HFF-Myc (cell line): Measurements from ENCODE around the gene TTC27.

Experiments
- DNase-seq: peaks from one replicate; pipeline ENCODE4 v3.0.0-alpha.2; 2011; ENCODE audit warnings: low read depth; ENCODE audit errors: extremely low read depth
- H3K4me3 ChIP-seq: replicated peaks from 2 replicates; pipeline ENCODE4 v1.5.1; 2011; ENCODE audit warnings: low read depth, mild to moderate bottlenecking, control low read depth, low read length
- CTCF ChIP-seq: IDR thresholded peaks from 2 replicates; pipeline ENCODE4 v1.5.1; 2012; ENCODE audit warnings: mild to moderate bottlenecking, low read depth, low read length, control low read depth; ENCODE audit errors: missing control alignments

TTC27 gene

DNA sequence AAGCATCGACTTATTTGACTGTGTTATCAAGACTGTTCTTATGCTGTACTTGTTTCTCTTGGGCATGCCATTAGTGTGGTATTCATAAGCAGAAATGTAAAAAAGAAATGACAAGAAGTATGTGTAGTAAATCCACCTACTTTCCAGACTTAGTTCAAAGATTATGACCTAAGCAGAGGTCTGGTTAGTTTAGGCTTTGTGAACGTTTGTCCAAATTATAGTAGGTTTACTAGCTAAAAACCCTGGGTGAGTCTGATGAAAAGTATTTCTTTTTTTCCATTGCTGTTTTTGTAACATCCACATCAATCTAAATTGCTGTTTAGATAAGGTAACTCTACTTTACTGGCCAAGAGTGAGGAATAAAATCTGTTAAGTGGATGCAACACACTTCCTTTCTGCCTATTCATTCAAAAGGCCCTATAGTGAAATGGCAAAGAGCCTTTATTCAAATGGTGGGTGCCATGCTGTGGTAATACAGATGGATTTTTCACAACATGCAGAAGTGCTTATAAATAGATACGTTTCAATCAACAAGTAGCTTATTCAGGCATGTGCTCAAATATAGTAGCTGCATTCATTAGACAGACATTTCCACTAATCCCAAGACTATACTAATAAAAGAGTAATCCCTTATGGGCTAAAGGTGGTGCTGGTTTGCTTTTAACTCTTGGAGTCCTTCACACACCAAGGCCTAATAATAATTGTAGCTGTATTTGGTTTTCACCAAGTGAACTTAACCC, 196.4 kb downstream of the TTC27 start:
- no peak for TF ChIP-seq CTCF
- no peak for DNase-seq

DNA sequence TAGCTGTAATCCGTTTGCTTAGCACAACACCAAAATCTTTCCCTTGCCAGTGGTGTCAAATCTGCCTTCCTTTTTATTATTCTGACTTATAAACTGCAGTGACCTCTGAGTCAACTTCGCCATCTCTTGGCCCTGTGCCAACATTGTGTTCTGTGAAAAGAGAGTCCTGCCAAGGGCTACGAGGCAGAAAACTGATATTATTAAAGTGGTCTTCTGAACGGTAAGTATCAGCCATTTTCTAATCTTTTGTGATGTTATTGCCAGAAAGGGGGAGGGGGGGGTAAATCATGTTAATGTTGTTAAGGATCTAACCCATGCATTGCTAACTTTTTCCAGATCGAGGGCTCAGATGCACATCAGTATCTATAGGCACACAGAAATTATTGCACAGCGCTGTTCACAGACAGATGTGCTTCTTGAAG, 197.5 kb downstream of the TTC27 start:
- H3K4me3 ChIP-seq: no peak overlapping the region
- TF ChIP-seq CTCF: no peak
- no peak for DNase-seq

More for the DNA sequence above, 196.4 kb downstream of the TTC27 start:
- H3K4me3 ChIP-seq: no peak overlapping the region

DNA sequence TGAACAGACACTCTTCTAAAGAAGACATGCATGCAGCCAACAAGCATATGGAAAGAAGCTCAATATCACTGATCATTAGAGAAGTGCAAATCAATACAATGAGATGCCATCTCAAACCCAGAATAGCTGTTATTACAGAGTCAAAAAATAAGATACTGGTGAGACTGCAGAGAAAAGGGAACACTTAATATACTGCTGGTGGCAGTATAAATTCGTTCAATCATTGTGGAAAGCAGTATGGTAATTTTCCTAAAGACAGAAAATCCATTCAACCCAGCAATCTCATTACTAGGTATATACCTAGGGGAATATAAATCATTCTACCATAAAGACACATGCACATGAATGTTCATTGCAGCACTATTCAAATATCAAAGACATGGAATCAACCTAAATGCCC, 202.3 kb downstream of the TTC27 start:
- DNase-seq: no peak
- H3K4me3 ChIP-seq: no peak overlapping the region
- no peak for TF ChIP-seq CTCF

GRCh38 chr2:32832821-32833220, 205.0 kb downstream of the TTC27 start:
- no peak overlapping the region for H3K4me3 ChIP-seq
- DNase-seq: no peak
- TF ChIP-seq CTCF: no peak

GRCh38 chr2:32833709-32834108, 205.9 kb downstream of the TTC27 start:
- no peak overlapping the region for H3K4me3 ChIP-seq

DNA sequence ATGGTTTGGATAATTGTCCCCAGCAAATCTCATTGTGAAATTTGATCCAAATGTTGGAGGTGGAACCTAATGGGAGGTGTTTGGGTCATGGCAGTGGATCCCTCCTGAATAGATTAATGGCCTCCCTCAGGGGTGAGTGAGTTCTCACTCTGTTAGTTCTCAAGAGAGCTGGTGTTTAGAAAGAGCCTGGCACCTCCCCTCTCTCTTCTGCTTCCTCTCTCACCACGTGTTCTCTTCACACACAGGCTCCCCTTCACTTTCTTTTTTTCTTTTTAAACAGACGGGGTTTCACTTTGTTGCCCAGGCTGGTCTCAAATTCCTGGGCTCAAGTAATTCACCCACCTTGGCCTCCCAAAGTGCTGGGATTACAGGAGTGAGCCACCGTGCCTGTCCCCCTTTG, 207.3 kb downstream of the TTC27 start:
- no peak for TF ChIP-seq CTCF
- no peak for DNase-seq
- H3K4me3 ChIP-seq: no peak overlapping the region

More at GRCh38 chr2:32833709-32834108, 205.9 kb downstream of the TTC27 start:
- DNase-seq: no peak
- TF ChIP-seq CTCF: no peak

DNA sequence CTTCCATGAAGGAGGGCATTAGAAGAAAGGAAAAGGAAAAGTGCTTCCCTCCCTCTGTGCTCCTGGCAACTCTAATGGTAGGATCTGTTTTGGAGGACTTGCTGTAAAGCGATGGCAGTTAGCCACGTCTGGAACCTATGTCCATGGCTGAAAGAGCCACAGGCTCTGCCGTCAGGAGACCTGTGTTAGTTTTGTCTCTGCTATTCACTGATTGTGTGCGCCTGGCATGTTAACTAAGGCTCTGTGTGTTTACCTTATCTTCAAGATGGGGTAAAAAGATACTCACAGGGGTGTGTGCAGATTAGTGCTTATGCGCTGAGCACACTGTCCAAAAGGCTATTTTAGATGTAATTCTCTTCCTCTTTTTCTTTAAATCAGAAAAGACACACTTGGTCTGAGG, 209.1 kb downstream of the TTC27 start:
- H3K4me3 ChIP-seq: no peak overlapping the region
- DNase-seq: no peak
- TF ChIP-seq CTCF: no peak
